PC-3 (cell line): Measurements from ENCODE around the gene INSM2. TPM values are rescaled to one million over a fixed set of nuclear protein-coding genes. Genes with fewer than 3 reads are reported as not detected.
A peak's percentile ranks its signal among the peaks of the same experiment; 100 is the strongest.

Source experiments
- ATAC-seq: fragments of 200-7000 bp; cut with Tn5 transposase; 2 replicates; pipeline ENCODE4 v1.9.1; 2020; ENCODE audit warnings: mild to moderate bottlenecking, moderate library complexity
- BruUV-seq: library from RNA; stranded (reverse); fragments of 400-500 nt; replicated peaks from 2 replicates; lab custom pipeline; 2021; lab: Mats Ljungman, UMichigan
- CTCF ChIA-PET: fragments of 300-600 bp; sonication (Branson Sonifier 250); formaldehyde crosslinking; loops from one replicate; lab custom pipeline; 2022; ENCODE audit warnings: antibody characterized with exemption; lab: Charles Lee
- POLR2A ChIA-PET: fragments of 300-600 bp; sonication (Branson Sonifier 250); formaldehyde crosslinking; loops from one replicate; lab custom pipeline; 2022; ENCODE audit warnings: antibody characterized with exemption; ENCODE audit not compliant: unreplicated experiment; lab: Charles Lee
- DNase-seq: peaks from one replicate; pipeline ENCODE4 v3.0.0-alpha.2; 2015
- H2AFZ ChIP-seq: fragments of 300-600 bp; sonication (generic); 2 replicates; pipeline ENCODE4 v1.6.0; 2016; ENCODE audit warnings: antibody characterized with exemption, low read length
- H3F3A ChIP-seq: fragments of 300-600 bp; sonication (generic); one replicate; pipeline ENCODE4 v1.6.0; 2017; ENCODE audit warnings: antibody characterized with exemption, low read length, control low read depth, mild to moderate bottlenecking; ENCODE audit not compliant: unreplicated experiment
- H3K27ac ChIP-seq: fragments of 300-600 bp; sonication (generic); 2 replicates; pipeline ENCODE4 v1.5.1; 2016; ENCODE audit warnings: mild to moderate bottlenecking, low read length
- H3K27me3 ChIP-seq: fragments of 300-600 bp; sonication (generic); 2 replicates; pipeline ENCODE4 v1.6.1; 2016; ENCODE audit warnings: low read length, mixed read lengths
- H3K36me3 ChIP-seq: fragments of 300-600 bp; sonication (generic); 2 replicates; pipeline ENCODE4 v1.6.1; 2016; ENCODE audit warnings: low read depth, mixed run types, low read length, mixed read lengths
- H3K4me1 ChIP-seq: fragments of 300-600 bp; sonication (generic); 2 replicates; pipeline ENCODE4 v1.5.1; 2016; ENCODE audit warnings: low read length; ENCODE audit not compliant: insufficient read depth
- H3K4me2 ChIP-seq: fragments of 300-600 bp; sonication (generic); 2 replicates; pipeline ENCODE4 v1.6.0; 2016; ENCODE audit warnings: low read length
- H3K4me3 ChIP-seq: fragments of 300-600 bp; sonication (generic); 2 replicates; pipeline ENCODE4 v1.5.1; 2016; ENCODE audit warnings: mild to moderate bottlenecking, low read length, mixed read lengths
- H3K79me2 ChIP-seq: fragments of 300-600 bp; sonication (generic); 2 replicates; pipeline ENCODE4 v1.6.1; 2017; ENCODE audit warnings: low read length, mixed read lengths
- H3K9ac ChIP-seq: fragments of 300-600 bp; sonication (generic); 2 replicates; pipeline ENCODE4 v1.6.0; 2016; ENCODE audit warnings: mild to moderate bottlenecking, low read length
- H3K9me2 ChIP-seq: fragments of 300-600 bp; sonication (generic); replicated peaks from 2 replicates; pipeline ENCODE4 v1.6.1; 2016; ENCODE audit warnings: mixed run types, low read length, mixed read lengths
- H3K9me3 ChIP-seq: fragments of 300-600 bp; sonication (generic); 2 replicates; pipeline ENCODE4 v1.6.1; 2016; ENCODE audit warnings: low read length, mixed read lengths
- H4K20me1 ChIP-seq: fragments of 300-600 bp; sonication (generic); 2 replicates; pipeline ENCODE4 v1.6.1; 2016; ENCODE audit warnings: low read length, mixed read lengths
- CTCF ChIP-seq: fragments of 300-600 bp; sonication (generic); conservative IDR thresholded peaks from 2 replicates; pipeline ENCODE4 v1.5.1; 2017; ENCODE audit warnings: antibody characterized with exemption, low read depth, mild to moderate bottlenecking, low read length
- EZH2 ChIP-seq: fragments of 300-600 bp; sonication (generic); IDR thresholded peaks from one replicate; pipeline ENCODE4 v1.6.1; 2017; ENCODE audit warnings: antibody characterized with exemption, mild to moderate bottlenecking, low read length; ENCODE audit not compliant: unreplicated experiment
- EZH2phosphoT487 ChIP-seq: fragments of 300-600 bp; sonication (generic); IDR thresholded peaks from 2 replicates; pipeline ENCODE4 v1.6.1; 2018; ENCODE audit warnings: mild to moderate bottlenecking, antibody characterized with exemption, low read length, borderline replicate concordance
- intact Hi-C: fragments of 100-400 bp; cut with micrococcal nuclease; formaldehyde crosslinking; loops from 2 replicates; pipeline ENCODE4 v1.9.0; 2023
- total RNA-seq: library from RNA; depleted of rRNA; stranded (reverse); fragments of >200 nt; gene quantifications from 2 replicates; pipeline ENCODE4 v1.2.3, GENCODE V29; 2014

INSM2 gene
- total RNA-seq, 1 experiment from 2014 or later, result 0.07 TPM

- H3K4me3 ChIP-seq, result no peak overlapping the region
- no peak overlapping the region for H3K4me2 ChIP-seq
- no peaks in the 10 kb centered on the region for H4K20me1 ChIP-seq
- H3K4me1 ChIP-seq, result no peaks in the 10 kb centered on the region; the same call in 1 of the 2 replicates
- no peak overlapping the region for H2AFZ ChIP-seq
- ChIA-PET POLR2A (interaction anchor here (0.6 kb wide), 1 partner anchor 76 kb away, joined by 3 read pairs; no protein-coding TSS in a partner anchor), CTCF (no interaction called here)
- TF ChIP-seq EZH2, result no peak
- no peak for TF ChIP-seq EZH2phosphoT487
- TF ChIP-seq CTCF, result no peak
- ATAC-seq (no peak), DNase-seq (no peak)
- H3K9ac ChIP-seq, result no peak overlapping the region
- intact Hi-C loops, result loop anchor here (10.0 kb wide), 1 partner anchor 283 kb away; no protein-coding TSS in a partner anchor
- no peaks in the 10 kb centered on the region for H3K9me2 ChIP-seq
- H3K9me3 ChIP-seq, result no peaks in the 10 kb centered on the region
- H3F3A ChIP-seq, result no peaks in the 10 kb centered on the region
- H3K79me2 ChIP-seq, result no peaks in the 10 kb centered on the region
- peaks cover 69% of the 10 kb centered on the region for H3K27me3 ChIP-seq
- H3K36me3 ChIP-seq, result no peaks in the 10 kb centered on the region
- no TSS peak for BruUV-seq
- no peak overlapping the region for H3K27ac ChIP-seq
Measured at GRCh38 chr14:35531960-35532747, 1.8 kb upstream of the INSM2 start.

GRCh38 chr14:35532783-35533356 lies 1.1 kb upstream of the INSM2 start:
- no peak for ATAC-seq
- CTCF ChIA-PET, result interaction anchor here (0.7 to 1.2 kb wide), 3 partner anchors 31 to 285 kb away, joined by 4 to 5 read pairs (median 5); no protein-coding TSS in a partner anchor
- no peaks in the 10 kb centered on the region for H3F3A ChIP-seq
- H3K79me2 ChIP-seq, result no peaks in the 10 kb centered on the region
- no peaks in the 10 kb centered on the region for H4K20me1 ChIP-seq
- DNase-seq, result no peak
- TF ChIP-seq EZH2phosphoT487, result no peak
- no peak for TF ChIP-seq EZH2
- no peak for TF ChIP-seq CTCF
- H3K27ac ChIP-seq, result no peak overlapping the region
- BruUV-seq, result no TSS peak
- peak overlapping the region; percentile 93 for H2AFZ ChIP-seq
- no peaks in the 10 kb centered on the region for H3K36me3 ChIP-seq
- POLR2A ChIA-PET, result no interaction called here
- H3K9me3 ChIP-seq, result no peaks in the 10 kb centered on the region
- peaks cover 65% of the 10 kb centered on the region for H3K27me3 ChIP-seq
- H3K4me1 ChIP-seq, result no peaks in the 10 kb centered on the region; the same call in 1 of the 2 replicates
- H3K9me2 ChIP-seq, result no peaks in the 10 kb centered on the region
- intact Hi-C loops, result loop anchor here (1.0 to 10.0 kb wide), 2 partner anchors 154 to 282 kb away; no protein-coding TSS in a partner anchor
- peak overlapping the region; percentile 92 for H3K4me2 ChIP-seq
- H3K9ac ChIP-seq, result no peak overlapping the region
- peak overlapping the region; percentile 75 for H3K4me3 ChIP-seq
